GM12892 (cell line): ENCODE results near the gene L2HGDH.

ENCODE experiments used
- POLR2A ChIP-seq: IDR thresholded peaks from 2 replicates; pipeline ENCODE4 v1.6.1; 2011; ENCODE audit warnings: low read depth, low read length, control low read depth
- TAF1 ChIP-seq: IDR thresholded peaks from 2 replicates; pipeline ENCODE4 v1.6.1; 2011; ENCODE audit warnings: low read depth, mild to moderate bottlenecking, control low read depth, low read length, borderline replicate concordance

GRCh38 chr14:50339178-50339804 is 27.3 kb upstream of the L2HGDH start:
- TF ChIP-seq POLR2A (no peak), TAF1 (no peak)
